Colonic mucosa (tissue), 4 donors: Measurements from ENCODE around the gene AFF1. TPM values are rescaled to one million over a fixed set of nuclear protein-coding genes. Genes with fewer than 3 reads are reported as not detected.

ENCODE experiments used
- DNase-seq: peaks from one replicate; pipeline ENCODE4 v3.0.0-alpha.2; 2020
- H3K27ac ChIP-seq: fragments of 200-600 bp; one replicate; pipeline ENCODE4 v1.8.0; 2021
- H3K27me3 ChIP-seq: fragments of 200-600 bp; one replicate; pipeline ENCODE4 v1.8.0; 2021
- H3K36me3 ChIP-seq: fragments of 200-600 bp; one replicate; pipeline ENCODE4 v1.8.0; 2021
- H3K4me1 ChIP-seq: fragments of 200-600 bp; one replicate; pipeline ENCODE4 v1.8.0; 2021; ENCODE audit warnings: mild to moderate bottlenecking
- H3K4me3 ChIP-seq: fragments of 200-600 bp; one replicate; pipeline ENCODE4 v1.8.0; 2021
- H3K9ac ChIP-seq, 2 donors: one replicate each; pipeline ENCODE4 v1.7.0; 2013; ENCODE audit warnings: control low read depth in 2 of 2, low read depth in 2 of 2, low read length in 2 of 2
- H3K9me3 ChIP-seq: fragments of 200-600 bp; one replicate; pipeline ENCODE4 v1.8.0; 2021
- intact Hi-C: fragments of 100-400 bp; cut with DNase I; formaldehyde crosslinking; loops from one replicate; pipeline ENCODE4 v1.14.1; 2022
- total RNA-seq, 2 donors: library from RNA; stranded (reverse); fragmentation: NEBNext Ultra II Directional in 1 of 2; extraction: Animal tissue kit (Norgen Biotek cat#: 25700) in 1 of 2; gene quantifications; one replicate each; pipeline ENCODE4 v1.2.1, GENCODE V29; 2021
- TF ChIP-seq, protein P1 (sequence below): fragments of 200-600 bp; IDR thresholded peaks from one replicate; pipeline ENCODE4 v1.8.0; 2022; ENCODE audit warnings: antibody characterized with exemption, mild to moderate bottlenecking
- donor health status: healthy.
- donor health status: DM: no; HTN: no; CAD: no.
- donor health status: DM: no; HTN: no; CAD: no.

AFF1 gene
- total RNA-seq, 2 donors from 2014 or later: 73.5 to 104 TPM

DNA sequence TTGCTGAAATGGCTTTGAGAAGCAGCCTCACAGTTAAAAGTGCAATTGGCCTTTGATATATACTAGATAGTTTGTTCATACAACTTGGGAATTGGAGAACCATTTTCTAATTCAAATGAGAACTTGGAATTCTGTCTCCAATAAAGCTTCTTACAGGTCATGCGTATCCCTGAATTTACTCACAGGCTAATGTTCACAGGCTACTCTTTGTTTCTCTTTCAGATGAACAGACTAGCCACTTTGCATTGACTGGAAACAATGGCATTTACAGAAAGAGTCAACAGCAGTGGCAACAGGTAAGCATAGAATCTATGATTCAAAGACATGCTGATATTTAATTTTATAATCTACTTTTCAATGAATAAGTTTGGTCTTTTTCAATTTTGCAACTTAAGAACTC, 13.5 kb downstream of the AFF1 start:
- H3K4me3 ChIP-seq: no peak overlapping the region
- no peak overlapping the region for H3K27ac ChIP-seq
- no peaks in the 10 kb centered on the region for H3K36me3 ChIP-seq
- DNase-seq: no peak
- no peaks in the 10 kb centered on the region for H3K27me3 ChIP-seq
- H3K4me1 ChIP-seq: no peaks in the 10 kb centered on the region
- TF ChIP-seq, protein P1, sequence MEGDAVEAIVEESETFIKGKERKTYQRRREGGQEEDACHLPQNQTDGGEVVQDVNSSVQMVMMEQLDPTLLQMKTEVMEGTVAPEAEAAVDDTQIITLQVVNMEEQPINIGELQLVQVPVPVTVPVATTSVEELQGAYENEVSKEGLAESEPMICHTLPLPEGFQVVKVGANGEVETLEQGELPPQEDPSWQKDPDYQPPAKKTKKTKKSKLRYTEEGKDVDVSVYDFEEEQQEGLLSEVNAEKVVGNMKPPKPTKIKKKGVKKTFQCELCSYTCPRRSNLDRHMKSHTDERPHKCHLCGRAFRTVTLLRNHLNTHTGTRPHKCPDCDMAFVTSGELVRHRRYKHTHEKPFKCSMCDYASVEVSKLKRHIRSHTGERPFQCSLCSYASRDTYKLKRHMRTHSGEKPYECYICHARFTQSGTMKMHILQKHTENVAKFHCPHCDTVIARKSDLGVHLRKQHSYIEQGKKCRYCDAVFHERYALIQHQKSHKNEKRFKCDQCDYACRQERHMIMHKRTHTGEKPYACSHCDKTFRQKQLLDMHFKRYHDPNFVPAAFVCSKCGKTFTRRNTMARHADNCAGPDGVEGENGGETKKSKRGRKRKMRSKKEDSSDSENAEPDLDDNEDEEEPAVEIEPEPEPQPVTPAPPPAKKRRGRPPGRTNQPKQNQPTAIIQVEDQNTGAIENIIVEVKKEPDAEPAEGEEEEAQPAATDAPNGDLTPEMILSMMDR: no peak
- no peak overlapping the region for H3K9ac ChIP-seq
- intact Hi-C loops: no loop called here
- no peaks in the 10 kb centered on the region for H3K9me3 ChIP-seq

DNA sequence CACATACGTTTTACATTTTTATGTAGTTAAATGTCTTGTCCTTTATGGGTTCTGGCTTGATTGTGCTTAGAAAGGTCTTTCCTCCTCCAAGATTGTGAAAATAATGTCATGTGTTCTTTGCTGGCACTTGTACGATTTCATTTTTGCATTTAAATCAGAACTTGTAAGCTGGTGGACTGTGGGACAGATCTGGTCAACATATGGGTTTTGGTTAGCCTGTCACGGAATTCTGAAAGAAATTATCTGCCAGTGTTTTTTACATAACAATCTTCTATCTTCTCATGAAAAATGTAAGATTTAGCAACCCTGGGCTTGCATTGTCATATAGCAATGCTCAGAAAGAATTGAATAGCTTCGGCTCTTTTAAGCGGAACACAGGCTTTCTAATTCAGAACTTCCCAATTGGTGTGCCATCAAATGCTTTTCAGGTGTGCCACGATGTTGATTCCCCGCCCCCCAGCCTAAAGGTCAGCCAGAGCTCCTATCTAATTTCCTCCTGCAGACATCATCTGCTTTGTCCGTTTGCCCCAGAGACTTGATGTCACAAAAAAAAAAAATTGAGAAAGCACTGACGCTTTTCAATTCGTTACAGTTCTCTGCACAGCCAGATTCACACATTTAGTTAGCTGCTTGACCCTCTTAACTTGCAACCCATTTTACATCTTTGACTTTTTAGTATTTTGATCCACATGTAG, 16.2 kb downstream of the AFF1 start:
- no peak overlapping the region for H3K27ac ChIP-seq
- no peaks in the 10 kb centered on the region for H3K36me3 ChIP-seq
- intact Hi-C loops: no loop called here
- H3K4me1 ChIP-seq: no peaks in the 10 kb centered on the region
- H3K9me3 ChIP-seq: no peaks in the 10 kb centered on the region
- H3K9ac ChIP-seq: no peak overlapping the region
- TF ChIP-seq, protein P1: no peak
- DNase-seq: no peak
- no peak overlapping the region for H3K4me3 ChIP-seq
- H3K27me3 ChIP-seq: no peaks in the 10 kb centered on the region

DNA sequence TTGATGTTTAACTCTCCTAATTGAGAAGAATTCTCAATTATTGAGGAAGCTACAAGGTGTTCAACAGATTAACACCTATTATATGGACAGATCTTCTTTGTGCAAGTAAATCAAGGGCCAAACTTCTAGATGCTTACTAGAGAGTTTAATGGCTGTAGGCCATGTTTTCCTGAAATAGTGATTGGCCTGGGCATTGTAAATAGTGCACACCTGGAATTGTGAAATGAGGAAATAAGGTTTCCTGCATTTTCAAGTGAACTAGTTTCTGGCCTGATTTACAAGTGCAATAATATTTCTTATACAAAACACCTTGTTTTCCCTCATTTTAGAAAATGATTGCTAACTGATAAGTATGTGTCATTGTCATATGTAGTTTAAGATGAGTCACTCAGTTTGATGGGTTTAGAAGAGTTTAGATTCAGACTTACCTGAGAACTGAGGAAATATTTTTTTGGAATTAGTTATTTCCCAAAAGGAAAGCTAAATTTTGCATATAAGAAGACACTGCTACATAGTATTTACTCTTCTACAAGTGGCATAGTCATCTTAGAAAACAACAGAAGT, 21.2 kb downstream of the AFF1 start:
- Histone ChIP-seq H3K4me3 (no peak overlapping the region), H3K36me3 (no peaks in the 10 kb centered on the region), H3K27ac (no peak overlapping the region), H3K27me3 (no peaks in the 10 kb centered on the region), H3K4me1 (peaks cover 3% of the 10 kb centered on the region), H3K9me3 (no peaks in the 10 kb centered on the region), H3K9ac (no peak overlapping the region)
- TF ChIP-seq, protein P1: no peak
- intact Hi-C loops: no loop called here
- no peak for DNase-seq

DNA sequence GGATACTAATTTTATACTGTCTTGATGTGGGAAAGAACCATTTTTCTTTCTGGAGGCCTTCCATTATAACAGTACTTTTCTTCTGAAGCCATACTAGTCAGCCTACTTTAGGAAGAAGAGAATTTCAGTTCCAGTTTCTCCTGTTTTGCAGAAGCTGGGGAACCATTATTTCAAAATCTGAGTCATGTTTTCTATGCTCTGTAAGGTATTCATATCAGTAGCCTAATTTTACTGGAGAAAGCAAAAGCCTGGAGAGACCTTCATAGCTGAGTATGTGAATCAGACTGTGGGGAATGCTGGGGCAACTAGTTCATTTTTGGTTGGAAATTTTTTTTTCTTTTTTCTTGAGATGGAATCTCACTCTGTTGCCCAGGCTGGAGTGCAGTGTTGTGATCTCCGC, 22.4 kb downstream of the AFF1 start:
- Histone ChIP-seq H3K9me3 (no peaks in the 10 kb centered on the region), H3K36me3 (no peaks in the 10 kb centered on the region), H3K4me1 (peaks cover 3% of the 10 kb centered on the region), H3K4me3 (no peak overlapping the region), H3K27me3 (no peaks in the 10 kb centered on the region), H3K27ac (no peak overlapping the region), H3K9ac (no peak overlapping the region)
- intact Hi-C loops: no loop called here
- no peak for DNase-seq
- TF ChIP-seq, protein P1: no peak

DNA sequence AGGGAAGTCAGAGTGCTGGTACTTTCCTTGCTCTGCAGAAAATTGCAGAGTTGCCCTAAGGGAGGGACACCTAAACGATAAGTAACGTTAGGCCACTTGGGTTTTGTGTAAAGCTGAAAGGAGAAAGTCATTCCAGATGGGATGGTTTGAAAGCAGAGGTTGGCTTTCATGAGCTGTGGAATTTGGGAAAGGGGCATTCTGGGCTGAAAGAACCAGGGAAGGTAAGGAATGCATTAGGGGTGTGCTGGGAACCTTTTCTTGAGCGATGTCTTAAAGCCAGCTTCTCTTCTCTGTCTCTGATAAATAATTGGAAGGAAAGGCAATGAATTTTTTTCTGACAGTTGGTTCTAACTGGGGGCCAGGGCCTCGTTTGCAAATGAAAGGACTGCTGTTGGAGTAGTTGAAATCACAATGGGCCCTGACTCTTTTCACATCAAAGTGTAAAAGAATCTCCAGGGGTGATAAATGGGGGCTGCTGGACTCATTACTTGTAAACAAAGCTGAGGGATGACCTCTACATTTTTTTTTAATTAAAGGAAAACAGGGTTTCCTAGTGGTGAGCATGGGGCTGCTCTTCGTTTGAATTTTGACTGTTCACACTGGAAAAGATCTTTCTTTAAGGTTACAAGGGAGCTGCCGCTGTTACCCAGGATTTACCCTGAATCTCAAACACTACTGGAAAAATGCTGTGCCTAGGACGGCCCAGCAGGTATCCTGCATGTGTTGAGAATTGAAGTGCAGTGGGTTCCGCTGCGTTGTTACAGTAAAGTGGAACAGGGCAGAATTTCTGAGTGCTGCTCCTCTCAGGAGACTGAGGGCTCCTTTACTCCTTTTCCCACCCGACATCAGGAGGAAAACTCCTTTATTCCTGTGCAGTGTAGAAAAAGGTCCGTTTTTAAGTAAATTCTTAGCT, 25.0 kb downstream of the AFF1 start:
- no peaks in the 10 kb centered on the region for H3K9me3 ChIP-seq
- TF ChIP-seq, protein P1: no peak
- H3K9ac ChIP-seq: peak overlapping the region; percentile 12 to 34
- no peak overlapping the region for H3K4me3 ChIP-seq
- no peak overlapping the region for H3K27ac ChIP-seq
- peaks cover 3% of the 10 kb centered on the region for H3K4me1 ChIP-seq
- no peaks in the 10 kb centered on the region for H3K27me3 ChIP-seq
- H3K36me3 ChIP-seq: no peaks in the 10 kb centered on the region
- intact Hi-C loops: no loop called here
- DNase-seq: no peak
